ENCODE measurements around the gene PDE1C. TPM values are rescaled to one million over a fixed set of nuclear protein-coding genes. Genes with fewer than 3 reads are reported as not detected.

Gene PDE1C
- total RNA-seq, 1 donor from 2014 or later: 2.3 TPM

GRCh38 chr7:32001948-32002347 is 68.3 kb downstream of the PDE1C start:
- Histone ChIP-seq H3K27me3 (ENCODE audit: control insufficient read depth, insufficient read depth, low read length) (no peaks in the 10 kb centered on the region), H3K4me3 (ENCODE audit: low read depth, low read length) (no peak overlapping the region), H3K36me3 (ENCODE audit: control insufficient read depth, insufficient read depth, low read length) (no peaks in the 10 kb centered on the region)
- TF ChIP-seq CTCF (IDR thresholded peaks at IDR 0.05; ENCODE audit: insufficient read depth, low read length, poor library complexity, severe bottlenecking): no peak
- DNase-seq (ENCODE audit: low read depth): no peak

- Histone ChIP-seq H3K4me3 (ENCODE audit: low read depth, low read length) (no peak overlapping the region), H3K36me3 (ENCODE audit: control insufficient read depth, insufficient read depth, low read length) (no peaks in the 10 kb centered on the region), H3K27me3 (ENCODE audit: control insufficient read depth, insufficient read depth, low read length) (no peaks in the 10 kb centered on the region)
- TF ChIP-seq CTCF (IDR thresholded peaks at IDR 0.05; ENCODE audit: insufficient read depth, low read length, poor library complexity, severe bottlenecking): no peak
- DNase-seq (ENCODE audit: low read depth): no peak
Observed at GRCh38 chr7:31997423-31997822, 72.8 kb downstream of the PDE1C start.

GRCh38 chr7:31995134-31995533 is 75.1 kb downstream of the PDE1C start:
- no peak for DNase-seq (ENCODE audit: low read depth)
- Histone ChIP-seq H3K36me3 (ENCODE audit: control insufficient read depth, insufficient read depth, low read length) (no peaks in the 10 kb centered on the region), H3K4me3 (ENCODE audit: low read depth, low read length) (no peak overlapping the region), H3K27me3 (ENCODE audit: control insufficient read depth, insufficient read depth, low read length) (no peaks in the 10 kb centered on the region)
- TF ChIP-seq CTCF (IDR thresholded peaks at IDR 0.05; ENCODE audit: insufficient read depth, low read length, poor library complexity, severe bottlenecking): no peak

GRCh38 chr7:31991846-31992245 is 78.4 kb downstream of the PDE1C start:
- no peak for DNase-seq (ENCODE audit: low read depth)
- no peaks in the 10 kb centered on the region for H3K36me3 ChIP-seq (ENCODE audit: control insufficient read depth, insufficient read depth, low read length)
- no peaks in the 10 kb centered on the region for H3K27me3 ChIP-seq (ENCODE audit: control insufficient read depth, insufficient read depth, low read length)
- TF ChIP-seq CTCF (IDR thresholded peaks at IDR 0.05; ENCODE audit: insufficient read depth, low read length, poor library complexity, severe bottlenecking): no peak
- no peak overlapping the region for H3K4me3 ChIP-seq (ENCODE audit: low read depth, low read length)

- TF ChIP-seq CTCF (IDR thresholded peaks at IDR 0.05; ENCODE audit: insufficient read depth, low read length, poor library complexity, severe bottlenecking): no peak
- H3K36me3 ChIP-seq (ENCODE audit: control insufficient read depth, insufficient read depth, low read length): no peaks in the 10 kb centered on the region
- DNase-seq (ENCODE audit: low read depth): no peak
Observed at GRCh38 chr7:31991406-31991805, 78.8 kb downstream of the PDE1C start.

GRCh38 chr7:31986878-31987518 is 83.2 kb downstream of the PDE1C start:
- DNase-seq (ENCODE audit: low read depth): no peak
- Histone ChIP-seq H3K27me3 (ENCODE audit: control insufficient read depth, insufficient read depth, low read length) (no peaks in the 10 kb centered on the region), H3K4me3 (ENCODE audit: low read depth, low read length) (no peak overlapping the region), H3K36me3 (ENCODE audit: control insufficient read depth, insufficient read depth, low read length) (no peaks in the 10 kb centered on the region)
- TF ChIP-seq CTCF (IDR thresholded peaks at IDR 0.05; ENCODE audit: insufficient read depth, low read length, poor library complexity, severe bottlenecking): no peak

More at GRCh38 chr7:31991406-31991805, 78.8 kb downstream of the PDE1C start:
- H3K4me3 ChIP-seq (ENCODE audit: low read depth, low read length): no peak overlapping the region
- H3K27me3 ChIP-seq (ENCODE audit: control insufficient read depth, insufficient read depth, low read length): no peaks in the 10 kb centered on the region

Data from kidney epithelial cell (primary cell).